H1 (cell line): Measurements from ENCODE around the gene BPHL. TPM values are rescaled to one million over a fixed set of nuclear protein-coding genes. Genes with fewer than 3 reads are reported as not detected.

Experiments used
- CHD1 ChIP-seq: IDR thresholded peaks from 2 replicates; pipeline ENCODE4 v1.6.1; 2012; ENCODE audit warnings: low read depth, low read length, improper control_type of control experiment
- NANOG ChIP-seq: IDR thresholded peaks from 2 replicates; pipeline ENCODE4 v1.6.1; 2011; ENCODE audit warnings: low read length, low read depth, mild to moderate bottlenecking, inconsistent platforms; ENCODE audit not compliant: insufficient read depth, poor library complexity, severe bottlenecking
- PHF8 ChIP-seq: fragments of 200-600 bp; sonication (generic); conservative IDR thresholded peaks from 2 replicates; pipeline ENCODE4 v1.7.1; 2012; ENCODE audit warnings: low read depth, mild to moderate bottlenecking, inconsistent platforms, low read length, moderate library complexity
- POU5F1 ChIP-seq: IDR thresholded peaks from 2 replicates; pipeline ENCODE4 v1.6.1; 2011; ENCODE audit warnings: low read depth, mild to moderate bottlenecking, low read length, moderate library complexity
- RFX5 ChIP-seq: IDR thresholded peaks from 2 replicates; pipeline ENCODE4 v1.6.1; 2011; ENCODE audit warnings: low read depth, low read length, improper control_type of control experiment, borderline replicate concordance
- SP2 ChIP-seq: IDR thresholded peaks from 2 replicates; pipeline ENCODE4 v1.6.1; 2012; ENCODE audit warnings: mild to moderate bottlenecking, low read length, inconsistent platforms
- YY1 ChIP-seq: IDR thresholded peaks from 2 replicates; pipeline ENCODE4 v1.6.1; 2011; ENCODE audit warnings: low read depth, mild to moderate bottlenecking, low read length
- polyA plus RNA-seq, 7 experiments: library from polyadenylated mRNA; depleted of rRNA in 3 of 7; stranded (reverse) in 5 of 7; unstranded in 2 of 7; fragments of >200 nt in 5 of 7; fragments of 200-250 nt in 2 of 7; gene quantifications; 1 replicate in 5 of 7; 2 replicates in 1 of 7; 4 replicates in 1 of 7; pipeline versions ENCODE4 v1.2.1 to v1.2.3, GENCODE V29; 2011 to 2013; ENCODE audit warnings: missing spikeins in 2 of 7, mixed read lengths in 2 of 7
- total RNA-seq: library from RNA; stranded (reverse); fragmentation: NEBNext Ultra II Directional; extraction: Animal tissue kit (Norgen Biotek cat#: 25700); gene quantifications from 2 replicates; pipeline ENCODE4 v1.2.1, GENCODE V29; 2021

The BPHL gene
- total and polyA plus RNA-seq, 2 of the 8 experiments (the other 6 are each of a cell fraction or from before 2014, with no cell fraction given) = 24.4 to 36.4 TPM

GRCh38 chr6:3114377-3114776 is 4.1 kb upstream of the BPHL start (continued):
- TF ChIP-seq RFX5 = no peak
- no peak for TF ChIP-seq NANOG
- no peak for TF ChIP-seq YY1
- no peak for TF ChIP-seq SP2
- TF ChIP-seq POU5F1 = no peak
- TF ChIP-seq CHD1 = no peak
- no peak for TF ChIP-seq PHF8
